NCI-H82 treated with DMSO at 0.1 percent for 48 hours (cell line): Measurements from ENCODE around the gene ELN.
"Not testable (repeated sequence)": the region's sequence is repeated elsewhere in the genome, so short reads cannot be mapped to it uniquely, and the experiment has no call there.

Experiments
- DNase-seq: peaks from one replicate; lab custom pipeline; 2025; ENCODE audit not compliant: unreplicated experiment; lab: John Stamatoyannopoulos, UW

ELN gene

DNA sequence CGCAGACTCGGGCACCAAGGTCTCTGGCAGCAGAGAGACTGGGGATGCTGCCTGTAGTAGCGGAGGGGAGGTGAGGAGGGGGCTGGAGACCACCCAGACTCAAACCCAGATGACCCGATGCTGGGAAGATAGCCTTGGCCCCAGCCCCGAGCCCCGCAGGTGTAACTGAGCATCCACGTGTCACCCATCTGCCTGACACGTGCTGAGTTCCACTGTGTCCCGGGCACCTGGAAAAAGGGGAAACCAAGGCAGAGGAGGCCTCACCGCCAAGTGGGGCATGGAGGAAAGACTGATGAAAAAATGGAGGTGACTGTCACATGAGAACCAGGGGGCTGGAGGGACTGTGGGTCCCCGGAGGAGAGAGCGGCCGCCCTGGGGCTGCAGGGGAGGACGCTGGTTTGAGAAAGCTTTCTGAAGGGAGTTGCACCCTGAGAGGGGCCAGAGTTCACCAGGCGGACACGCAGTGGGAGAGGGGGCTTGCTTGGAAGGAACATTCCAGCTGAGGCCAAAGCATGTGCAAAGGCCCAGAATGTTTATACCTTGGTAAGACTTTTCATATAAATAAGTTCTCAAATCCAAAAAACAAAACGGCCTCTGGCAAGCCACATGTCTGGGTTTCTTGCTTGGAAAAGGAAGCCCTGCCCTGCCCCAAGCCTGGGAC, 27.4 kb upstream of the ELN start:
- no peak for DNase-seq

DNA sequence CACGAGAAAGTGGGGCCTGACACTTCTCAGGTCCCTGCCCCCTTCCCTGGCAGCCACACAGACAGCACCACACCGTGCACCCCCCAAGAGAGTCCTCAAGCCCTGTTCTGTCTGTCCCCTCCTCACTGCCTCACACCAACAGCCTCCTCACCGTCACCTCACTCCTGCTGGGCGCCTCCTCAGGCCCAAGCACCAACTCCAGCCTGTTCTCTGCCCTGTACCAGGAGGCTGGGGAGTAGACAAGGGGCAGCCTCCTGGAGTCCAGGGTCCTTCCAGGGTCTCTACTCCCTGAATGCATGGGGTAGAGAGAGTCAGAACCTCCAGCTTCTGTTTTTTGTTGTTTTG, 26.9 kb upstream of the ELN start:
- DNase-seq = no peak

DNA sequence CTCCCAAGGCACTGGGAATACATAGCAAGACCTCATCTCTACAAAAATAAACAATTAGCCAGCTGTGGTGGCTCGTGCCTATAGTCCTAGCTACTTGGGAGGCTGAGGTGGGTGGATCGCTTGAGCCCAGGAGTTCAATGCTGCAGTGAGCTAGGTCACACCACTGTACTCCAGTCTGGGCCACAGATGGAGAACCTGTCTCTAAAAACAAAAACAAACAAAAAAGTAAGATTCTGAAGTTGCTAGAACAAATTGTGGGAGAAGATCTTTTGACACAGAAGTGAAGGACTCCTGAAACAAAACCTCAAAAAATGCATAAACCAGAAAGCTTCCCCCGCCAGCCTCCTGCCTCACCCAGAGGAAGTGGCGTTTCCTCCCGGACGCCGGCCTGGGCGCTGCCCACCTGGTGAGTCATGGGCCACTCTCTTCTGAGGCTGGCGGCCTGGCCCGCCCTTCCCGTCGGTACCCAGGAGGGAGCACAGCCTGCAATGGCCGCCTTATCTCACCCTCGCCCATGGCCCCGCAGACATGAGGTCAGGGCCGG, 25.4 kb upstream of the ELN start:
- no peak for DNase-seq

DNA sequence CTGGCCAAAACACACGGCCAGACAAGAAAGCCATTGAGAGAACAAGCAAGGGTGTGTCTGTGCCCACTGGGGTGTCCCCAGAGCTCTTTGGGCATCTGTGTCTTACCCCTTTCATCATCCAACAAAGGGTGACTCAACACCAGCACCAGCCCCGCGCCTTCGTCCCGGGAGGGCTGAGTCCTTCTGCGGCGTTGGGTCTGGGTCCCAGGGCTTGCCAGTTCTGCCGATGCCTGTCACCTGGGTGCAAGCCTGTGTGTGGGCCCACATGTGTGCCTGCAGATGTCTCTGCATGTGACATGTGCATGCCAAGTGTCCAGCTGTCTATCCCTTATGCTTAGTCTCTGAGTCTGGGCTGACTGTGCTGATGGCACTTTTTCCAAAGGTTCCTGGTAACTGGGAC, 24.4 kb upstream of the ELN start:
- DNase-seq = no peak

DNA sequence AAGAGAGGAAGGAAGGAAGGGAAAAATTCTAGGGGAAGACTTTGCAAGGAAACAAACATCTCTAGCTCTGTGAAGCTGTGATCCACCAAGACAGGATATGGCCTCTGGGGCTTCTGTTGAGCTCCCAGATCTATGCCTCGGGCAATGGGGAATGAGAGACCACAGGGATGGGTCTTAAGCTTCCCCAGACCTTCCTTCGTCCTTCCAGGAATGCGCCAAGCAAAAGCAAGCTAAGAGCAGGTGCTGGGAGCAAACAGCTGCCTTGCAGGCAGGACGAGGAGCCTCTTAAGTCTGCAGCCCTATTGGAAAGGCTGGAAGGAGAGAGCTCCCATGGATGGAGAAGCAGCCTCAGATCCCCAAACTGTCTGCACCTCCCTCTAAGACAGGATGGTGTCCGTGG, 21.9 kb upstream of the ELN start:
- no peak for DNase-seq

DNA sequence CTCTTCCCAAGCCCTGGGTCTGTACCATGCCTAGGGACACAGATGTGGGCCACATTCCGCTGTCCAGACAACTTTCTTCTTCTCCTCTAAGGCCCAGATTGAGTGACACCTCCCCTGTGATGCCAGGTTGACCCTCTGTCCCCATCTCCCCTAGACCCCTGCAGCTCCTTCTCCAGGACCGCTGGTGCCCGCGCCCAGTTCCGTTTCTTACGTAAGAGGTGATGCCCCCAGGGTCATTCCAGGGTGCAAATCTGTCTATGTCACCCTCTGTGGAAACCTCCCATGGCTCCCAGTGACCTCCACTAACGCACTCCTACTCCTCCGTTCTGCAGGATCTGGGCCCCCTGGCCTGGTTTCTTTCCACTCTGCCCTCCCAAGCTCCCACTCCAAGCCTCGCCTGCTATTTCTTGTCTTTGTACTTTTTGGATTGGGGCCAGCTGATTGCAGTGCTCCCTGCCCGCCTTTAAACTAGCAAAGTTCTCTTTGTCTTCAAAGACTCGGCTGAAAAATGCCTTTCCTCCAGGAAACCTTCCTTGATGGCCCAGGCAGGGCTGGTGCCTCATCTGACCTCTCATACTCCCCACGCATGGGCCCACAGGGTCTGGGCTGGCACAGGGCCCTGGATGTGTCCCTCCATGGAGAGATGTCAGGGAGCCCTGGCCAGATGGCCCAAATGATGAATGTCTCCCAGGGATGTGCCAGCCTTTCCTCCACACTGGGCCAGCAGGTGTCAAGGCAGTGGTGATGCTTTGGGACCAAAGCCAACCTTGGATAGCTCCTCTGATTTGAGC, 21.3 kb upstream of the ELN start:
- DNase-seq = no peak

DNA sequence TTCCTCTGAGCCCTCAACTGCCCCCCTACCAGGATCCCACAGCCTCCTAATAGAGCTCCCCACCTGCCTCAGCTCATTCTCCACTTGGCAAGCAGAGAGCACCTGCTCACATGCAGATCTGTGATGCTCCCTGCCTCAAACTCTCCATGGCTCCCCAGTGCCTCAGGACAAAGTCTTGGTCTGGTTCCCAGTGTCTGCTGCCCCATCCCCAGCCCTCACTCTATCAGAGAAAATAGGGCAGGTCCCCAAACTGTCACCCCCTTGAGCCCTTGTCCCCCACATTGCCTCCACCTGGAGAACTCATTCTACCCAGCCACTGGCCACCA, 20.8 kb upstream of the ELN start:
- no peak for DNase-seq

DNA sequence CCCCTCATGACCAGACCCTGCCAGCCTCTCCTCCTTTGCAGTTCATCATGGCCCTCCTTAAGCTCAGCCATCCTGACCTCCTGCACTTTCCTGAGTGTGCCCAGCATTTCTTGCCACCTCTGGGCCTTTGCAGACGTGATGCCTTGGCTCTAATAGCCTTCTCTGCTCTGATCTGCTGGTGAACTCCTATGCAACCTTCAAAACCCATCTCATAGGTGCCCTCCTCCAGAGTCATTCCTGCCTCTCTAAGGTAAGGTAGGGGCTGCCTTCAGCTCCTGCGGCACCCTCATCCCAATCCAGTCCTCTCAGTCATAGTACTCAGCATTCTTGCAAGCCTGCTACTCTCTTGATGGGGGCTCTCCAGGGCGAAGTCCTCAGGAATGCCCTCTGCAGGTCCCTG, 19.3 kb upstream of the ELN start:
- DNase-seq = no peak

DNA sequence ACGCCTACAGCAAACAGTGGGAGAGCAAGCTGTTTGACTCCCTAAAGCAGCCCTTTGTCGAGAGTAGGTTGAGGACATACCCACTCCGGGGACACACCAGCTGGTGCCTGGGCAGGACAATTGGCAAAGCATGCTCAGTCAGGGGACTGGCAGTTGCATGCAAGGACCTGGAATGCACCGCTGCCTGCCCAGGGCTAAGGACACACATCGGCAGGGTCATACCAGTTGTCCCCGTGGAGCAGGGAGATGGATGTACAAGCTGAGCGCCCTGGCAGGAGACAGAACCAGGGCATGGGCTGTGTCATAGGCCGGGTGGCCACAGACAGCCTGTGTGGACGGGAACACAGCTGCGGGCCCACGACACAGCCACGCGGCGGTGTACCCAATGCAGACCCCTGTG, 18.3 kb upstream of the ELN start:
- no peak for DNase-seq

DNA sequence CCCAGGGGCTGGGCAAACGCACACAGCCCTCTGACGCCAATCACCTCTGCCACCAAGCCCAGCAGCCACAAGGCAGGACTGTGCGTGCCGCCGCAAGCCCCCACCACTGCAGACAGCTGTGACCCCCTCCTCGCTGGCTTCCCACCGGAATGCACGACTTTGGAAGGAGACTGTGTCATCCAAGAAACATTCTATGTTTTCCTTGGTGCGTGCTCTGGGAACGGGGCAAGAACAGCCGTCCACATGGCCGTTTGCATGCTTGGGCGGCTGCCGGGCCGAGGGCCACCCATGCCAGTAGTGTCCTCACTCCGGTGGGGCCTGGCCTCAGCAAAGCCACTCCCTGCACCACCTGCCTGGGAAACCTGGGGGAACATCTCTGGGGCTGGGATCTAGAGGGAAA, 17.6 kb upstream of the ELN start:
- no peak for DNase-seq

DNA sequence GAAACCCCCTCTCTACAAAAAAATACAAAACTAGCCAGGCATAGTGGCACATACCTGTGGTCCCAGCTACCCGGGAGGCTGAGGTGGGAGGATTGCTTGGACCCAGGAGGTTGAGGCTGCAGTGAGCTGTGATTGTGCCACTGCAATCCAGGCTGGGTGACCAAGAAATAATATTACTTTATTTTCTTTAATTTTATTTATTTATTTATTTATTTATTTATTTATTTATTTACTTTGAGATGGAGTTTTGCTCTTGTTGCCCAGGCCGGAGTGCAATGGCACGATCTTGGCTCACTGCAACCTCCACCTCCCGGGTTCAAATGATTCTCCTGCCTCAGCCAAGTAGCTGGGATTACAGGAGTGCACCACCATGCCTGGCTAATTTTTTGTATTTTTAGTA, 16.6 kb upstream of the ELN start:
- not testable (repeated sequence) for DNase-seq

DNA sequence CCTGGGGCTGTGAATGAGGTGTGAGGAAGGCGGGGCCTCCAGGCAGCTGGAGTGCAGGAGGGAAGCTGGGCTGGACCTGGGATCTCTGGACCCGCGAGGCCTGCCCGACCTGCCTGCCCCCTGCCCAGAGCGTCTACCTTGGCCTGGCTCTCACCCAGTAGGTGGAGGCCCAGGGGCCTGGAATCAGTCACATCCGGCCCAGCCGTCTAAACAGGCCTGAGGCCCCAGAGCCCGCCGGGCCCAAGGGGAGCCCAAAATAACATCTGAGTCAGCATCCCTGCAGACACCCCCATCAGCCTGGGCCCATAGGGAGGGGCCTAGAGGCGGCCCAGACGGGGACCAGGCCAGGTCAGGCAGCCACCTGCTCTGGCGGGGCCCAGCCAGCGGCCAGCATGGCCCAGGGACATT, 15.1 kb upstream of the ELN start:
- DNase-seq = no peak

DNA sequence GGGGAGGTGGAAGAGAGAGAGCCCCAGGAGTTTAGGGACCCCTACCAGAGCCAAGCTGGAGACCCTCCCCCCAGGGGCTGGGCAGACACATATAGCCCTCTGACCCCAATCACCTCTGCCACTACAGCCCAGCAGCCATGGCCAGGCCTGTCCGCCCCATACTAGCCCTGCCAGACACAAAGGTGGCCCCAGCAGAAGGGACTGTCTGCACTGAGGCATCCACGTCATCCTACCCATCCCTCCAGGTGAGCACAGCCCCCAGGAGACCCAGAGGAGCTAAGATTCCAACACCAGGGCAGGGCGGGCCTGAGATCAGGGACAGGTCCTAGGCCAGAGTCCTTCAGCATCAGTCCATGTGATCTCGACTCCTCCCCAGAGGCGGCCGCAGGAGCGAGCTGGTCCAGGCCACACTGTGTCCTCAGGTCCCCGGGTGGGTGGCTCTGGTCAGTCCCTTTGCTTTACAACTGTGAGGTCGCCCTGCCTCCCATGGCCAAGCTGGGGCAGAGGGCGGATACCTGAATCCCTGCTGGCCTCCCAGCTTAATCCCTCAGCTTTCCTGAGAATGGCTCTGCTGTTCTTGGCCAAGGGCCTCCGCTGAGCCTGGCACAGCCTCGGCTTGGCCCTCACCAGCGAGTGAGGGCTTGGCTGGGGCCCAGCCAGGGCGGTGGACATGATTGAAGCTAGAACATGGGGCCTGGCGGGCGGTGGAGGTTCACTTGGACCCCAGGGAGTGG, 14.3 kb upstream of the ELN start:
- no peak for DNase-seq

DNA sequence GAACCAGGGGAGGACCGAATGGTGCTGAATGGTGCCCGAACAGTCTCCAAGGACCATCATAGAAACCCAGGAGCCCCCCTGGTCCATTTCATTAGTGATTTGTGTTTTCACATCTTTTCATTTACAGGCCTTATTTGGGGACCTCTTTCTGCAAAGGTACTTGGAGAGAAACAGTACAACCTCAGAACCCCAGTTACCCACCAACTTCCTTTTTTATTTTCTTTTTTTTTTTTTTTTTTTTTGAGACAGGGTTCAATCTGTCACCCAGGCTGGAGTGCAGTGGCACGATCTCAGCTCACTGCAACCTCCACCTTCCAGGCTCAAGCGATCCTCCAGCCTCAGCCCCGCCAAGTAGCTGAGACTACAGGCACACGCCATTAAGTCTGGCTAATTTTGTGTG, 13.0 kb upstream of the ELN start:
- no peak for DNase-seq

DNA sequence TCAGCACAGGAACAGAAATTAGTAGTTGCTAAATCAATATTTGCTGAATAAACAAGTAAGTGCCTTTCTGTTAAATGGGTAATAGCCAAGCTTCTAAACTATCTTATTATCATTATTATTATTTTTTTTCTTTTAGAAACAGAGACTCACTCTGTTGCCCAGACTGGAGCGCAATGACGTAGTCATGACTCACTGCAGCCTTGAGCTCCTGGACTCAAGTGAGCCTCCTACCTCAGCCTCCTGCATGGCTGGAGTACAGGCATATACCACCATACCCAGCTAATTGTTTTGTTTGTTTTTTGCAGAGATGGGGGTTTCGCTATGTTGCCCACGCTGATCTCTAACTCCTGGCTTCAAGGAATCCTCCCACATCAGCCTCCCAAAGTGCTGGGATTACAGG, 12.3 kb upstream of the ELN start:
- no peak for DNase-seq

DNA sequence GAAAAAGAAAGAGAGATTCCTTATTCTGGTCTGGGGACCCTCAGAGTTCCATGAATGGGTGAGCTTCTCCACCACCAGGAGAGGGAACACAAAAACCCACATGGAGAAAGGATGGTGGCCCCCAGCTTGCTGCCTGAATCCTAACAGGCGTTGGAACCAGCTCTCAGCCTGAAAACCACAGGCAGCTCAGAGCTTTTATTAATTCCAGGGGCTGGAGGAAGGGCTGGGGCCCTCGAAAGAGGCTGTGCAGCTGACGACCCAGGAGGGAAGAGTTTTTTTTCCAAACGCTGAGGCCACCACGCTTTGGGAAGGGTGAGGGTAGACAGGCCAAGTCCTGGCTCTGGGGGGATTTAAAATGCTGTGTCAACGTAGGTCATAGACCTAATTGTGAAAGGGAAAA, 10.8 kb upstream of the ELN start:
- DNase-seq = no peak

DNA sequence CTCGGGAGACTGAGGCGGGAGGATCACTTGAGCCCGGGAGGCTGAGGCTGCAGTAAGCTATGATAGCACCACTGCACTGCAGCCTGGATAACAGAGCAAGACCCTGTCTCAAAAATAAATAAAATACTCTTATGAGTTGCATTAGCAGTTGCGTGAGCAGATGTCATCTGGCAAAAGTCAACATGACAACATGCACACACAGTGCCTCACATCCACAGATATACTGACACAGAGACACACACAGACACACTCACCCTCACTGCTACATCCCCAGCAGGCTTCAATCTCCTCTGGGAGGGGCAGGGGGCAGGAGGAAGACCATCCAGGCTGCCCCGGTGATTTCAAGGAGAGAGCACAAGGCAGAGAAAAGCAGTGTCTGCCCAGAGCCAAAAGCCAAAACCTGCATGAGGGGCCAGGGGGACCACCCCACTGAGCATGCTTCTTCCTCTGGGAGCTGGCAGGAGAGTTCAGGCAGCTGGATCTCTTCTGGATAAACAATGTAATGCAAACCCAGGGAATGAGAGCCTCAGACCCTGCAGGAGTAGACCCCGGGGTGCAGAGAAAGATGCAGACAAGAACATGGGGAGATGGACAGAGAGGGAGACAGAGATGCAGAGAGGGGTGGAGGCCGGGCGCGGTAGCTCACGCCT, 9.6 kb upstream of the ELN start:
- DNase-seq = no peak

DNA sequence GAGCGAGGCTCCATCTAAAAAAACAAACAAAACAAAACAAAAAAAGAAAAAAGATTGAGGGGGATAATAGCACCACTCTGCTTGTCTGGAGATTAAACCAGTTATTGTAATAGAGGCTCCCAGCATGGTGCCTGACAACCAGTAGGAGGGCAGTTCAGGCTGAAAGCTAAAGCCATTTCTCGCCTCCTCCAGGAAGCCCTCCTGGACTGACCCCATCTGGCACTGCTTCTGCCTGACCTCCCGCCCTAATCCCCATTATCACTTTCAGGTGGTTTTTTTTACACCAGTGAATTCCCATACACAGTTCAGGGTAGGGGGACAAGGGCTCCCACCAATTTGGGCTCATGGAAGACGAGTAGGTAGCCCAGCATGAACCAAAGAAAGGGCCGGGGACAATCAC, 8.8 kb upstream of the ELN start:
- no peak for DNase-seq

DNA sequence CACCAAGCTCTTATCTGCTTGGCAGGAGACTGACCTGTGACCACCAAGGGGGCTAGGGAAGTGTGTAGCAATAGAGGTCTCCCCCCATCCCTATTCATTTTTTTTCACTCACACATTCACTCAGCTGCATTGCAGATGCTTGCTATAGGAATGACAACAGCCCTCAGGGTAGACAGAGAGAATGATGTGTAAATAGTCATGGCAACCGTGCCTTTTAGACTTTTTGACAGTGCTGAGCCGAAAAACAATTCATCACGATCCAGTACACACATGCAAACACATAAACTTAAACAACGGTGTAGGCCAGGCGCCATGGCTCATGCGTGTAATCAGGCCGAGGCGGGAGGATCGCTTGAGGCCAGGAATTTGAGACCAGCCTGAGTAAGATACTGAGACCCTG, 7.6 kb upstream of the ELN start:
- no peak for DNase-seq

DNA sequence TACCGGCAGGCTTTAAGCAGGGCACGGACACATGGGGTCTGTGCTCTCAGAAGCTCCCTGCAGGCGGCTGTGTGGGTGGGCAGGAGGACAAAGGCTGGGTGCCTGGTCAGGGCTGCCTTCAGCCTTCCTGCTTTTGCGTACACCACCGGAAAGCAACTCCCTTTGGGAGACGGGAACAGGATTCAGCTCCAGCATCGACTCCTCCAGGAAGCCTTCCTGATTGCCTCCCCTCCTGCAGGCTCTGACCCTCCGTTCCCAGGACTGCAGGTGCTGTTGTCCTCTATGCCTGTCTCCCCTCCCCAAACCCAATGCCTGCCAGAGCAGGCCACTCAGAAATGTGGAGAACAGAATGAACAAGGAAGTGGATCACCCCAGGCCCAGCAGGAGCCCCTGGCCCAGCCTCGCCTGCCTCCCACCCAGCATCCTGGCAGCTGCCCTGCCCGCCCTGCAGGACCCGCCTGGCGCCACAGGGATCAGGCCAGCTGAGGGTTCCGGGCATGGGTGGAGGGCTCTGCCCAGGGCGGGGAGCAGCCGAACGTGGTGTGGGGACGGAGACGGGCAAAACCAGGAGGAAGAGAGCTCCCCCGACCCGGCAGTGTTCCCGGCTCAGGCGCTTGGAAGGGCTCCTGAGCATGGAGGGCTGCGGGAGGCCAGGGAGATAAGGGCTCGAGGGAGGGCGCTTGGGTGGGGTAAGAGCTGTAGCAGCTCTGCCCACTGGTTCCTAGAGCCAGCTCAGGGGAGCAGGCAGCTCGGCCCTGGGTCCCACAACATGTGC, 6.2 kb upstream of the ELN start:
- no peak for DNase-seq

DNA sequence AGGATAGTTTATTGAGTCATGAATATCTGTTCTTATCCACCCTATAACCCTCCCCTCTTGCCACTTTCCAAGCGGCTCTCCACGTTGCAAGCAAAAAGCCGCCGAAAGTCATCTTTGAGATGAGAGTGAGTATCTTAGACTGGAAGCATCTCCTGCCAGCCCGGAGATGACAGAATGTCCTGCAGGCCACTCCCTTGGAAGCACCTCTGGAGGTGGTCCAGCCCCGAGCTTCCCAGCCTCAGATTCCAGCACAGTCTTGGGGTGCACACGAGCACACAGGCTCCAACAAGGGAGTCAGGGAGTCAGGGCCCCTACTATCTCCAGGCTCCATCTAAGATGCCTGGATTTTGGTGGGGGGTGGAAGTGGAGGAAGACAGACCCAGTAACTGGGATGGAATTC, 5.5 kb upstream of the ELN start:
- no peak for DNase-seq
